ENCODE data around the gene CCNB2. TPM values are rescaled to one million over a fixed set of nuclear protein-coding genes. Genes with fewer than 3 reads are reported as not detected.

Gene CCNB2
- total RNA-seq, 1 donor from 2014 or later = 5.9 TPM

- no peak for DNase-seq (ENCODE audit: extremely low spot score in 2 of 2)
- Histone ChIP-seq H3K4me3 (no peak overlapping the region), H3K36me3 (no peaks in the 10 kb centered on the region), H3K4me1 (peaks cover 51% of the 10 kb centered on the region), H3K27me3 (no peaks in the 10 kb centered on the region), H3K27ac (peak overlapping the region; percentile 91), H3K9me3 (no peaks in the 10 kb centered on the region)
- intact Hi-C loops (cut with DNase I) = no loop called here
- TF ChIP-seq POLR2AphosphoS5 (IDR thresholded peaks at IDR 0.05; ENCODE audit: insufficient read depth in 1 of 2, low read depth in 1 of 2) = peak in 1 of 2 donors; percentile 50
- no peak for TF ChIP-seq CTCF (IDR thresholded peaks at IDR 0.05)
Measured at GRCh38 chr15:59170295-59171066, 65.5 kb downstream of the CCNB2 start.

- no peaks in the 10 kb centered on the region for H3K27me3 ChIP-seq
- intact Hi-C loops (cut with DNase I) = no loop called here
- H3K9me3 ChIP-seq = no peaks in the 10 kb centered on the region
- TF ChIP-seq POLR2AphosphoS5 (IDR thresholded peaks at IDR 0.05; ENCODE audit: insufficient read depth in 1 of 2, low read depth in 1 of 2) = no peak
- TF ChIP-seq POLR2A (IDR thresholded peaks at IDR 0.05) = no peak
- TF ChIP-seq CTCF (IDR thresholded peaks at IDR 0.05) = no peak
- no peak overlapping the region for H3K4me3 ChIP-seq
- peak overlapping the region; percentile 91 for H3K27ac ChIP-seq
- peaks cover 52% of the 10 kb centered on the region for H3K4me1 ChIP-seq
- no peaks in the 10 kb centered on the region for H3K36me3 ChIP-seq
- DNase-seq (ENCODE audit: extremely low spot score in 2 of 2) = no peak
Measured at GRCh38 chr15:59171067-59171397, 66.1 kb downstream of the CCNB2 start.

GRCh38 chr15:59172289-59172901 is 67.4 kb downstream of the CCNB2 start:
- no peak for DNase-seq (ENCODE audit: extremely low spot score in 2 of 2)
- H3K4me3 ChIP-seq = no peak overlapping the region
- H3K9me3 ChIP-seq = no peaks in the 10 kb centered on the region
- H3K27ac ChIP-seq = peak overlapping the region; percentile 91
- intact Hi-C loops (cut with DNase I) = no loop called here
- TF ChIP-seq CTCF (IDR thresholded peaks at IDR 0.05) (no peak), POLR2A (IDR thresholded peaks at IDR 0.05) (no peak), POLR2AphosphoS5 (IDR thresholded peaks at IDR 0.05; ENCODE audit: insufficient read depth in 1 of 2, low read depth in 1 of 2) (no peak)
- peaks cover 53% of the 10 kb centered on the region for H3K4me1 ChIP-seq
- H3K36me3 ChIP-seq = no peaks in the 10 kb centered on the region
- H3K27me3 ChIP-seq = no peaks in the 10 kb centered on the region

- intact Hi-C loops (cut with DNase I) = no loop called here
- Histone ChIP-seq H3K4me3 (no peak overlapping the region), H3K27me3 (no peaks in the 10 kb centered on the region), H3K36me3 (peaks cover 0 to 1% of the 10 kb centered on the region in 2 donors), H3K9me3 (no peaks in the 10 kb centered on the region), H3K27ac (no peak overlapping the region), H3K4me1 (peaks cover 52% of the 10 kb centered on the region)
- no peak for DNase-seq (ENCODE audit: extremely low spot score in 2 of 2)
- no peak for TF ChIP-seq CTCF (IDR thresholded peaks at IDR 0.05)
- TF ChIP-seq POLR2A (IDR thresholded peaks at IDR 0.05) = no peak
- no peak for TF ChIP-seq POLR2AphosphoS5 (IDR thresholded peaks at IDR 0.05; ENCODE audit: insufficient read depth in 1 of 2, low read depth in 1 of 2)
Measured at GRCh38 chr15:59173194-59173593, 68.2 kb downstream of the CCNB2 start.
